ENCODE data around the gene UQCR10.

Gene UQCR10

GRCh38 chr22:29810216-29810615 lies 43.0 kb downstream of the UQCR10 start:
- FAIRE-seq (no peak), DNase-seq (ENCODE audit: insufficient read length, low spot score) (no peak)
- TF ChIP-seq CTCF (IDR thresholded peaks at IDR 0.05; ENCODE audit: insufficient read depth, missing control alignments), result no peak

- no peak for TF ChIP-seq CTCF (IDR thresholded peaks at IDR 0.05; ENCODE audit: insufficient read depth, missing control alignments)
- FAIRE-seq (no peak), DNase-seq (ENCODE audit: insufficient read length, low spot score) (no peak)
These were observed 44.2 kb downstream of the UQCR10 start for GRCh38 chr22:29811377-29811776.

GRCh38 chr22:29813126-29813525 lies 46.0 kb downstream of the UQCR10 start:
- no peak for TF ChIP-seq CTCF (IDR thresholded peaks at IDR 0.05; ENCODE audit: insufficient read depth, missing control alignments)
- FAIRE-seq (no peak), DNase-seq (ENCODE audit: insufficient read length, low spot score) (no peak)

- no peak for DNase-seq (ENCODE audit: insufficient read length, low spot score)
These were observed 46.4 kb downstream of the UQCR10 start for GRCh38 chr22:29813563-29813962.

GRCh38 chr22:29814003-29814402 lies 46.8 kb downstream of the UQCR10 start:
- FAIRE-seq (no peak), DNase-seq (ENCODE audit: insufficient read length, low spot score) (no peak)
- no peak for TF ChIP-seq CTCF (IDR thresholded peaks at IDR 0.05; ENCODE audit: insufficient read depth, missing control alignments)

More at GRCh38 chr22:29813563-29813962, 46.4 kb downstream of the UQCR10 start:
- TF ChIP-seq CTCF (IDR thresholded peaks at IDR 0.05; ENCODE audit: insufficient read depth, missing control alignments), result no peak
- no peak for FAIRE-seq

GRCh38 chr22:29815580-29815979 lies 48.4 kb downstream of the UQCR10 start:
- no peak for TF ChIP-seq CTCF (IDR thresholded peaks at IDR 0.05; ENCODE audit: insufficient read depth, missing control alignments)
- FAIRE-seq, result no peak

GRCh38 chr22:29816128-29816527 lies 49.0 kb downstream of the UQCR10 start:
- no peak for TF ChIP-seq CTCF (IDR thresholded peaks at IDR 0.05; ENCODE audit: insufficient read depth, missing control alignments)
- FAIRE-seq, result no peak
- DNase-seq (ENCODE audit: insufficient read length, low spot score), result no peak

More at GRCh38 chr22:29815580-29815979, 48.4 kb downstream of the UQCR10 start:
- no peak for DNase-seq (ENCODE audit: insufficient read length, low spot score)

All from D721Med (cell line).